ENCODE results near the gene GPS2.
A peak's percentile ranks its signal among the peaks of the same experiment; 100 is the strongest.

Gene GPS2

GRCh38 chr17:7328009-7328408, 12.8 kb upstream of the GPS2 start:
- peak overlapping the region; percentile 84 for H3K4me3 ChIP-seq (ENCODE audit: low read depth, low read length)
- TF ChIP-seq CTCF (IDR thresholded peaks at IDR 0.05; ENCODE audit: low read depth, low read length) = no peak

GRCh38 chr17:7327501-7327900, 12.3 kb upstream of the GPS2 start:
- no peak for TF ChIP-seq CTCF (IDR thresholded peaks at IDR 0.05; ENCODE audit: low read depth, low read length)
- no peak overlapping the region for H3K4me3 ChIP-seq (ENCODE audit: low read depth, low read length)

- no peak for TF ChIP-seq CTCF (IDR thresholded peaks at IDR 0.05; ENCODE audit: low read depth, low read length)
- no peak overlapping the region for H3K4me3 ChIP-seq (ENCODE audit: low read depth, low read length)
These were observed 11.9 kb upstream of the GPS2 start for GRCh38 chr17:7327056-7327455.

- H3K4me3 ChIP-seq (ENCODE audit: low read depth, low read length) = no peak overlapping the region
- TF ChIP-seq CTCF (IDR thresholded peaks at IDR 0.05; ENCODE audit: low read depth, low read length) = no peak
These were observed 11.0 kb upstream of the GPS2 start for GRCh38 chr17:7326186-7326585.

GRCh38 chr17:7325031-7325528, 9.9 kb upstream of the GPS2 start:
- H3K4me3 ChIP-seq (ENCODE audit: low read depth, low read length) = no peak overlapping the region
- TF ChIP-seq CTCF (IDR thresholded peaks at IDR 0.05; ENCODE audit: low read depth, low read length) = no peak

- no peak for TF ChIP-seq CTCF (IDR thresholded peaks at IDR 0.05; ENCODE audit: low read depth, low read length)
These were observed 9.2 kb upstream of the GPS2 start for GRCh38 chr17:7324438-7324779.

GRCh38 chr17:7323731-7324437, 8.7 kb upstream of the GPS2 start:
- peak; percentile 98 for TF ChIP-seq CTCF (IDR thresholded peaks at IDR 0.05; ENCODE audit: low read depth, low read length)
- H3K4me3 ChIP-seq (ENCODE audit: low read depth, low read length) = no peak overlapping the region

More at GRCh38 chr17:7324438-7324779, 9.2 kb upstream of the GPS2 start:
- no peak overlapping the region for H3K4me3 ChIP-seq (ENCODE audit: low read depth, low read length)
